ENCODE measurements around the gene ADAMTSL5.

ADAMTSL5 gene

DNA sequence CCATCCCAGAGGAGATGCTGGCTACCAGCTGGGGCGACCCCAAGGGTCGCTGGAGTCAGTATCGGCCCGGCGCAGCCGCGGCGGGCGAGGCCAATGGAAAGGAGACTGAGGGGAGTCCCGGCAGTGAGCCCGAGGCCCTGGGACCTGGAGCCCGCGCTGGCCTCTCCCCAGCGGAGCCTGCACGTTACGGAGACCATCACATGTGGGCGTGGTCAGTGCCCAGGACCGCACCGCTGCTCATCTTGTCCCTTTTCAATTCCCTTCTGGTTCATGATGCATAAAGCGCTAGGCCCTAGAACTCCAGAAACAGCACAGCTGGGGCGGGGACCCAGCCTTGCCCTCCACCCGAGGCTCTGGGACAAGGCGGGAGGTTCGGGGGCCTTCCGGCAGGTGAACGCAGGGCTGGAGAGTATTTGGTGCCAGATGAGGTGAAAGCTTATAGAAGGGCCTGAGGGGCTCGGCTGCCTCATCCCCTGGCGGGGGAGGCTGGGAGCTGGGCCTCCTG is 41.8 kb downstream of the ADAMTSL5 start:
- no peak for DNase-seq (ENCODE audit: extremely low read depth, low read depth)
- TF ChIP-seq, protein P1, sequence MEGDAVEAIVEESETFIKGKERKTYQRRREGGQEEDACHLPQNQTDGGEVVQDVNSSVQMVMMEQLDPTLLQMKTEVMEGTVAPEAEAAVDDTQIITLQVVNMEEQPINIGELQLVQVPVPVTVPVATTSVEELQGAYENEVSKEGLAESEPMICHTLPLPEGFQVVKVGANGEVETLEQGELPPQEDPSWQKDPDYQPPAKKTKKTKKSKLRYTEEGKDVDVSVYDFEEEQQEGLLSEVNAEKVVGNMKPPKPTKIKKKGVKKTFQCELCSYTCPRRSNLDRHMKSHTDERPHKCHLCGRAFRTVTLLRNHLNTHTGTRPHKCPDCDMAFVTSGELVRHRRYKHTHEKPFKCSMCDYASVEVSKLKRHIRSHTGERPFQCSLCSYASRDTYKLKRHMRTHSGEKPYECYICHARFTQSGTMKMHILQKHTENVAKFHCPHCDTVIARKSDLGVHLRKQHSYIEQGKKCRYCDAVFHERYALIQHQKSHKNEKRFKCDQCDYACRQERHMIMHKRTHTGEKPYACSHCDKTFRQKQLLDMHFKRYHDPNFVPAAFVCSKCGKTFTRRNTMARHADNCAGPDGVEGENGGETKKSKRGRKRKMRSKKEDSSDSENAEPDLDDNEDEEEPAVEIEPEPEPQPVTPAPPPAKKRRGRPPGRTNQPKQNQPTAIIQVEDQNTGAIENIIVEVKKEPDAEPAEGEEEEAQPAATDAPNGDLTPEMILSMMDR (IDR thresholded peaks at IDR 0.05; ENCODE audit: low read depth, low read length), result no peak

DNA sequence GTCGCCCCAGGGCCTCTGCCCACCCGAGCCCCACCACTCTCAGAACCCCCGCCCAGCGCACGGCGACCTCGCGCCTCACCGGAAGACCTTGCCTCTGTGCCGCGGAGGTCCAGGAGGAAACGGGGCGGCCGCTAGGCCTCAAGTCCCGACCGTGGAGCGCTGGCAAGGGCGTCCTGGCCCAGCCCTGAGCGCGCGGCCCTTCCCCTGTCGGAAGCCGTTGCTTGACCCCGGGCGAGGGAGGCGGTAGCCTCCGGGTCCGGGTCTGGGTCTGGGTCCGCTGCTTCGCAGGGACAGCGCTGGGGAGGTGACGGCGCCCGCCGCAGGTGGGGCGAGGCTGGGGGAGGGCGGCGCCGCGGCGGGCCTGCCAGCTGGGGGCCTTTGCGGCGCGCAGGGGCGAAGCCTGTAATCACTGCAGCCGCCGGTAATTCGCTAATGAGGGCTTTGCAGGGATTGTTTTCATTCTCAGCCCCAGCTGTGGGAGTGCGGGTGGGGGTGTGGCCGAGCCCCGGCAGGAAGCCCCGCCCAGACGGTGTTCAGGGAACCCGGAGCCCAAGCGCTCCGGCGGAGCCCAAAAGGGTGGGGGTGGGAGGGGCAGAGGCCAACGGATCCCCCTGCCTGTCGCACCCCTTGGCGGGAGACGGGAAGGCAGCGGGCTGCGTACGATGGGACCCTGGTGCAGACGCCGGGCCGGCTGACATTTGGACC is 42.4 kb downstream of the ADAMTSL5 start:
- no peak for DNase-seq (ENCODE audit: extremely low read depth, low read depth)
- TF ChIP-seq, protein P1 (IDR thresholded peaks at IDR 0.05; ENCODE audit: low read depth, low read length), result no peak

GRCh38 chr19:1470055-1470304 is 42.8 kb downstream of the ADAMTSL5 start:
- DNase-seq (ENCODE audit: extremely low read depth, low read depth), result no peak
- TF ChIP-seq, protein P1 (IDR thresholded peaks at IDR 0.05; ENCODE audit: low read depth, low read length), result no peak

- TF ChIP-seq, protein P1 (IDR thresholded peaks at IDR 0.05; ENCODE audit: low read depth, low read length), result no peak
- DNase-seq (ENCODE audit: extremely low read depth, low read depth), result no peak
Measured at GRCh38 chr19:1469255-1470054, 43.4 kb downstream of the ADAMTSL5 start.

DNA sequence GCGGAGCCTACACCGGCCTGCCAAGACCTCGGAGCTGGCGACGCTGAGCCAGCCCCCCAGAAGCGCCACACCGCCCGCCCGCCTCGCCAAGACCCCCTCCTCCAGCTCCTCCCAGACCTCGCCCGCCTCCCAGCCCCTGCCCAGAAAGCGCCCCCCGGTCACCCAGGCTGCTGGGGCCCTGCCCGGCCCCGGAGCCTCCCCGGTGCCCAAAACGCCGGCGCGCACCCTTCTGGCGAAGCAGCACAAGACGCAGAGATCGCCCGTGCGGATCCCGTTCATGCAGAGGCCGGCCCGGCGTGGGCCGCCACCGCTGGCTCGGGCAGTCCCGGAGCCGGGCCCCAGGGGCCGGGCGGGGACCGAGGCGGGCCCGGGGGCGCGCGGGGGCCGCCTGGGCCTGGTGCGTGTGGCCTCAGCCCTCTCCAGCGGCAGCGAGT is 44.0 kb downstream of the ADAMTSL5 start:
- TF ChIP-seq, protein P1 (IDR thresholded peaks at IDR 0.05; ENCODE audit: low read depth, low read length), result no peak; the same call in none of the 2 replicates
- DNase-seq (ENCODE audit: extremely low read depth, low read depth), result no peak

- no peak for DNase-seq (ENCODE audit: extremely low read depth, low read depth)
- TF ChIP-seq, protein P1 (IDR thresholded peaks at IDR 0.05; ENCODE audit: low read depth, low read length), result no peak; the same call in 1 of the 2 replicates
Measured at GRCh38 chr19:1468274-1468820, 44.5 kb downstream of the ADAMTSL5 start.
